Eye (tissue), 1 donor: Measurements from ENCODE around the gene ARHGEF39.
"Not testable (repeated sequence)": the region's sequence is repeated elsewhere in the genome, so short reads cannot be mapped to it uniquely, and the experiment has no call there.

Experiments
- DNase-seq: peaks from one replicate; pipeline ENCODE4 v3.0.0-alpha.2; 2015

ARHGEF39 gene

DNA sequence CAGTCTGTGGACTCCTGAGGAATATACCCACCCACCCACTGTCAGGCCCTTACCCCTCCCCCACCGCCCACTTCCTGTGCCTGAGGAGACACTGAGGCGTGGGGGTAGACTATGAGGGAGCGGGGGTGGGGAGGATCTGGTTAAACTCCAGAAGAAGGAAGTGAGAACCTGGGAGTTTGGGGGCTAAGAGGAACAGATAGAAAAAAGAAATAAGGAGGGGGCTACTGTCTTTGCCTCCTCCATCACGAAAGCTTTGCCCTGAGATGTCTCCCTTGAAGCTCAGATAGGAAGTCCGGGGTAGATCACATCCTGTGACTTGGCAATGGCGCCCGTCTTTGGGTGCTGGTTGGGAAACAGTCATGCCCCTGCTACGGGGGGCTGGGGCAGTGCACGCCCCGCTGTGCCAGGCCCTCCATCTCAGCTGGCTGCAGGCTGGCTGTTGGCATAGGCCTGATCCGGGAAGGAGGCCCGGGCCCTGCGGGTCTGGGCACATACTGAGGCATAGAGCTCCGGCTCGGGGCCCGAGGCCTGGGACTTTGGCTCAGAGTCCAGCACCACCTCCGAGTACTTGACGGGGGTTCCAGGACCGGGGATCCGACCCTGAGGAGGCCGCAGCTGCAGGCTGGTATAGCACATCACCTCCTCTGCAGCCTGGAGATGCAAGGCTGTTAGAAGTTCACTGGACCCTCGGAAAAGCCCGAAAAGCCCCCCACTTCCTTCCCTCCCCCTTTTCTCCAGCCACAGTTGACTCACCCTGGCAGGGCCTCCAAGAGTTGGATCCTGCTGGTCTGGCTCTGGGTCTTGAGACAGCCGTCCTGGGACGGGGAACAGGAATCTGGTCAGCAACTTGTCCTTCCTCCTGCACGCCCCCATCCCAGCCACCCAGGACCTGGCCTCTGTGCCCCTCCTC lies 15.3 kb downstream of the ARHGEF39 start:
- no peak for DNase-seq

DNA sequence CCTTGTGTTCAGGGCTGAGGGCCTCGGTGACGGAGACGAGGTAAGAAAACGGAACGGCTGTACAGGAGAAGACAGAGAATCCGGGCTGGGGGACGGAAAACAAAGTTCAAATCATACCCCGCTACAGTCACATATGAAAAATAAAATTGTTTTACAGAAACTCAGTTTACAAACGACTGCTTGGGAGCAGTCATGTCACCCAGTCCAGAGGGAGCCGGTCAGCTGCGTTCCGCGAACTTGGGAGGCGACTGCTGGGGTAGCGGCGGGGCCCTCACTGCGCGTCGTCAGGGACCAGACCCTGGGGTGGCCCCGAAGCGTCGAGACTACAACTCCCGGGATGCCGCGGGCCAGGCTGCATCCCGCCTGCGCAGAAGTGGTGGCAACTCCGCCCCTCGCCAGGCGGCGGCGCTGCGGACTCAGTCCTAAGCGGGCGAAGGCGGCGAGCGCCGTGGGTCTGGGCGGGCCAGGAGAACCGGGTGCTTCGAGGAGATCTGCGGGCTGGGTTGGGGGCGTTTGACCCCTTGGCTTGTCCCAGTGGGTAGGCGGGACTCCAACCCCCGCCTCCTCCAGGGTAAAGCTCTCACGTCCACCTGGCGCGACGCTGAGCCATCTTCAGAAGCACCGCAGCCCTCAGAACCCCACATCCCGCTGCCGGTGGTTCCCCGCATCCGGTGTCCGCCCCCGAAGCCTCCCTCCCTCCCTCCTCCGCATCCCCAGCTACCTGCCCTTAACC lies 18.3 kb downstream of the ARHGEF39 start:
- DNase-seq, result peak; percentile 97

DNA sequence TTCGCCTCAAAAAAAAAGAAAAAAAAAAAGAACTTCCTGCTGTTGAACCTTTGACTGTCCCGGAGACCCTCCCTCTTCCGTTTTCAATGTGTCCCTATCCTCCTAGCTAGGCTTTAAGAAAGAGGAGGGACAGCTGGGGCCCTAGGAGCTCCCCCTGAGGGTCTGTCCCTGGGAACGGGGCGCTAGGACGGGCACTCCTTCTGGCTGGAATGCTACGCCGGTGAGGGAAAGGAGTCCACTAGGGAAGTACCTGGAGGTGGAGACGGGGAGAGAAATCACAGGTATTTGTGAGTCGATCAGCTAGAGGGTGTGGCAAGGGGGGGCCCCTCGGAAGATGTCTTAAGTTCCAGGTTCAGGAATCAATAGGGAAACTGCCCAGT lies 18.9 kb downstream of the ARHGEF39 start:
- DNase-seq, result no peak

DNA sequence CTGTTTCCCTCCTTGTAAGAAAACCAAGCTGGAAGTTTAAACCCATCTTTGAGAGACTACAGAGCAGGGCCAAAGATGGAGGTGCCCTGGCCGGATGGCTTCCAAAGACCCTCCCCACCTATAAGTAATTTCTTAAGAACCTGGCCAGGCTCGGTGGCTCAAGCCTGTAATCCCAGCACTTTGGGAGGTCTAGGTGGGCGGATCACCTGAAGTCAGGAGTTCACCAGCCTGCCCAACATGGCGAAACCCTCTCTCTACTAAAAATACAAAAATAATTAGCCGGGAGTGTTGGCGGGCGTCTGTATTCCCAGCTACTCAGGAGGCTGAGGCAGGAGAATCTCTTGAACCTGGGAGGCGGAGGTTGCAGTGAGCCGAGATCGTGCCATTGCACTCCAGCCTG lies 19.3 kb downstream of the ARHGEF39 start:
- DNase-seq, result not testable (repeated sequence)

DNA sequence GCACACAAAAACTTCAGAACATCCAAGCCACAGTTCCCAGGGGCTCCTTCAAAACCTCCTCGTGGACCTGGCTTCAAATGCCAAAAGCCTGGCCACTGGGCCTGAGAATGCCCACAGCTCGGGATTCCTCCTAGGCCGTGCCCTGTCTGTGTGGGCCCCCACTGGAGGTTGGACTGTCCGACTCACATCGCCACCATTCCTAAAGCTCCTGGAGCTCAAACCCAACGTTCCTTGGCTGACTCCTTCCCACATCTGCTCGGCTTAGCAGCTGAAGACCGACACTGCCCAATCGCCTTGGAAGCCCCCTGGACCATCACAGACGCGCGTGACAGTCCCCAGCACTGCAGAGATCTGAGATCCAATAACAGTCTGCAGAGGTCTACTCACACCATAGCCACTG lies 21.9 kb downstream of the ARHGEF39 start:
- no peak for DNase-seq

DNA sequence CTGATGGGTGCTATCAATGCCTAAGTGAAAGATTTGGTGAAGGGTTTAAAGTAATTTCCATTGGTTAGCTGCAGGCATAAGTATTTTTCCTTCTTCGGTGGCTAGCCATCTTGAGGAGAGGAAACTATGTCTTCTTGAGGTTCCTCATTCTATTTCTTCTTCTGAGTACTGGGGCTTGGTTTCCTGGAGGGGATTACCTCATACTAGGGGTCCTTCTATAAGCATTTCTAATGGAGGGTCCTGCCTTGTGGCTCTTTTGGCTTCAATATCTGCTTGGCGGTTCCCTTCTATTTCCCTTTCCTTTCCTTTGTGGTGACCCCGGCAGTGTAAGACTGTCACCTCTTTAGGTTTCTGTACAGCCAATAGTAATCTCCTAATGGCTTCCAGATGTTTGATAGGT lies 23.5 kb downstream of the ARHGEF39 start:
- not testable (repeated sequence) for DNase-seq

DNA sequence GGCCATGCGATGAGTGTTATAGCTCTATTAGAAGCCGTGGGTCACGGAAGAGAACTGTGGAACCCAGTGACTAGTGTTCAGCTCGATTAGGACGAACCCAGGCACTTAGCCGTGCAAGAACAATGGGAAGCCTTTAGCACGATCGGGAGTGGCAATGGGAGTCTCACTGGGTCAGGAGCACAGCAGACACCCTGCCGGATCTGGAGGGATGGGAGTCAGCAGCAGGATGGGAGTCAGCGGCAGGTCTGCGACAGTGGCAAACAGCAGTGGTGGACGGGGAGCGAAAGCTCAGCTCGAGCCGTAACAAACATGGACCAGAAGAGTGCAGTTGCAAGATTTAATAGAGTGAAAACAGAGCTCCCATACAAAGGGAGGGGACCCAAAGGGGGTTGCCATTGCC lies 24.6 kb downstream of the ARHGEF39 start:
- DNase-seq, result not testable (repeated sequence)

DNA sequence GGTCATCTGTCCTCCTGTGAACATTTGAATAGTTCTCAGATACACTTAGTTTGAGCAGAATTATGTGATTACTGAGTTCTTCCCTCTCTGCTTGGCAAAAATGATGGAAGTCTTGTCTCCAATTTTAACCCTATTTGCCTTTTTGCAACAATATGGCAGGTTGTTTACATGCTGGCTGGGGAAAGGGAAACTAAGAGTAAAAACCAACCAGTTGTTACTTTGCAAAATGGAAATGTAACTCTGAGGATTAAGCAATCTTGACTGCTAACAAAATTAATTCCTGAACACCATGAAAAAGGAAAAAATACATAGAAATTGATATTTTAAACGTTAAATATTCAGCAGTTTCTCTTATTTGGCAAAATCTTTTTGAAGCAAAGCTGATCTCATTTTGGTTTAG lies 25.4 kb downstream of the ARHGEF39 start:
- DNase-seq, result no peak

DNA sequence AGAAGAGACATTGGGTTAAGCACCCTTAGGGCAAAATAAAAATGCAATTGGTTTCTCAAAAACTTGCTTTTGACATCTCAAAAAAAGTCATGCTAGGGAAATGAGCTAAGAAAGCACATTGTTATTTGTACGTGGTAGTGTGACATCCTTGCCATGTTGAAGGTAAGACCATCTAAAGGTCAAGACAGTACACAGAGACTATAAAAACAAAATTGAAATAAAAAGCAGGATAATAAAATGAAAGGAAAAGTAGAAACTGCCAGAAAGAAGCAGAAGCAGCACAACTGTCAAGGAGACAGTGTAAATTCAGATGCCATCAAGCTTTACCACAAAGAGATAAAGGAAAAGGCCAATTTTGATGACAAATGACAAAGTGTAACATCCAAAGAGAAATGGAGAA lies 25.8 kb downstream of the ARHGEF39 start:
- DNase-seq, result not testable (repeated sequence)

DNA sequence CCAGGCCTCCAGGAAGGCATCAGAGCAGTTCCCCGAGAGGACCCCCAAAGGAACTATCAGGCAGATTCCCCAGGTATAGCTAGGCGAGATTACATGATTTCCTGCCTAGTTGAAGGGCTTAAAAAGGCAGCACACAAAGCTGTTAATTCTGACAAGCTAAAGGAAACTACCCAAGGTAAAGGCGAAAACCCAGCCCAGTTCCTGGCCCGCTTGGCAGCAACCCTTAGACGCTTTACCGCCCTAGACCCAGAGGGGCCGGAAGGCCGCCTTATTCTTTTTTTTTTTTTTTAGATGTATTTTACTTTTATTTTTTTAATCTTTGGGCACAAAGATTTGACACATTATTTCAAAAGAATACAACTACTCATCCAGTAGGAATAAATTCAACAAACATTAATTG lies 26.2 kb downstream of the ARHGEF39 start:
- not testable (repeated sequence) for DNase-seq

DNA sequence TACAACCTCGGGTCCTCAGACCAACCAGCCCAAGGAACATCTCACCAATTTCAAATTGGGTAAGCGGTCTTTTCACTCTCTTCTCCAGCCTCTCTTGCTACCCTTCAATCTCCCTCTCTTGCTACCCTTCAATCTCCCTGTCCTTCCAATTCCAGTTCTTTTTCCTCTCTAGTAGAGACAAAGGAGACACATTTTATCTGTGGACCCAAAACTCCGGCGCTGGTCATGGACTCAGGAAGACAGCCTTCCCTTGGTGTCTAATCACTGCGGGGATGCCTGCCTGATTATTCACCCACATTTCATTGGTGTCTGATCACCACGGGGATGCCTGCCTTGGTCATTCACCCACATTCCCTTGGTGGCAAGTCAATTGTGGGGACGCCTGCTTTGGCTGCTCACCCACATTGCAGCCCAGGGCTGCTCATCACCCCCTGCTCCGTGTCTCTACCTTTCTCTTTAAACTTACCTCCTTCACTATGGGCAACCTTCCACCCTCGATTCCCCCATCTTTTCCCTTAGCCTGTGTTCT lies 27.5 kb downstream of the ARHGEF39 start:
- DNase-seq, result not testable (repeated sequence)

DNA sequence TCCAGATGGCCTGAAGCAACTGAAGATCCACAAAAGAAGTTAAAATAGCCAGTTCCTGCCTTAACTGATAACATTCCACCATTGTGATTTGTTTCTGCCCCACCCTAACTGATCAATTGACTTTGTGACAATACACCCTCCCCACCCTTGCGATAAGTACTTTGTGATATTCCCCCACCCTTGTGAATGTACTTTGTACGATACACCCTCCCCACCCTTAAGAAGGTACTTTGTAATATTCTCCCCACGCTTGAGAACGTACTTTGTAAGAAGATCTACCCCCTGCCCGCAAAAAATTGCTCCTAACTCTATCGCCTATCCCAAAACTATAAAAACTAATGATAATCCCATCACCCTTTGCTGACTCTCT lies 28.1 kb downstream of the ARHGEF39 start:
- DNase-seq, result not testable (repeated sequence)

DNA sequence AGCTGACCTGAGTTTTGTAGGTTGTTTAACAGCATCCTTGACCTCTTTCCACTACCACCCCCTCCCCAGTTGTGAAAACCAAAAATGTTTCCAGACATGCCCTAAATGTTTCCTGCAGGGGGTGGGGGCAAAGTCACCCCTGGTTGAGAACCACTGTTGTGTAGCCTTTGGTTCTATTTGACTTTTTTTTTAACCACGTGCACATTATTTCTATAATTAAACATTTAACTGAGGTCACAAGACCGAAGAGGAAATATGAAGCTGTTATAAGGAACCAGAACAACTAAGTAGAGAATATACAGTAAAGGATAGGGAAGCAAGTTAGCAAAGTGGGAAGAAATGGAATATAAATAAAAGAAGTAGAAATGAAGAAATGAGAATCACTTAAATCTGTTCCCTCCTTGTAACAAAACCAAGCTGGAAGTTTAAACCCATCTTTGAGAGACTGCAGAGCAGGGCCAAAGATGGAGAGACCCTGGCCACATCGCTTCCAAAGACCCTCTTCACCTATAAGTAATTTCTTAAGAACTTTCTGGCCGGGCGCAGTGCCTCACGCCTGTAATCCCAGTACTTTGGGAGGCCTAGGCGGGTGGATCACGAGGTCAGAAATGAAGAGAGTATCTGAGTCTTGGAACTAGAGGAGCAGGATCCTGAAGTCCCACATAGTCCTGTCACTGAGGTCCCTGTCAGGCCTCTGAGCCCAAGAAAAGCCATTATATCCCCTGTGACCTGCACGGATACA lies 28.7 kb downstream of the ARHGEF39 start:
- DNase-seq, result no peak

DNA sequence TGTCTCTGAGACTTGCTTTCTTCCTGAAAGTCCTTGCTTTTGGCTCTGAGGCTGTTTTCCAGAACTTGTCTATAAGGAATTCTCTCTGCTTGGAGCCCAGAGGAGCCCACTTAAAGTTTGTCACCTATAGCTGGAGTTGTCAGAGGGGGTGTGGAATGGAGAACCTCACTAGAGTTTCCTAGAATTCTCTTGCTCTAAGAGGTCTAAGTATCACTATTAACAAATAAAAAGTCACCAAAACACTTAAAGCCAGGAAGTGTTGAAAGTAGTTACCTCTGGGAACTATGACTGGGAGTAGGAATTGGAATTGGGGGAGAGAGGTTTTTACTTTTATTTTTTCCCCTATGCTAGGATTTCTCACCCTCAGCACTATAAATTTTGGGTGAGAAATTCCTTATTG lies 29.3 kb downstream of the ARHGEF39 start:
- no peak for DNase-seq

DNA sequence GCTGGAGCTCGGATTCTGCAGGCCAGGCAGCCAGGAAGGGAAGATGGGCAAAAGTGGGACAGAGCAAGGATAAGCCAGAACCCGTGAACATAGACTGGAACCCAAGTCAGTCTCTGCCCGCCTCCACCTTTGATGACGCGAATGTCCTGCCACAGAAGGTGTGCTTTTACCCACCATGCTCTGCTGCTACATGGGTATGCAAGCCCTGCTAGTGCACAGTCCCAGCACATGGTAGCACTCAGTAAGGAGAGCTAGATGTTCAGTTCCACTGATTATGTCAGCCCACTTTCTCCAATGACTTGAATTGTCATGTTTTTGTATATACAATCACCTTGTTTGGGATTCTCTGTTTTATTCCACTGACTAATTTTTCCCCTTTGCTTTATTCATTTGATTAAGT lies 35.4 kb downstream of the ARHGEF39 start:
- DNase-seq, result no peak

DNA sequence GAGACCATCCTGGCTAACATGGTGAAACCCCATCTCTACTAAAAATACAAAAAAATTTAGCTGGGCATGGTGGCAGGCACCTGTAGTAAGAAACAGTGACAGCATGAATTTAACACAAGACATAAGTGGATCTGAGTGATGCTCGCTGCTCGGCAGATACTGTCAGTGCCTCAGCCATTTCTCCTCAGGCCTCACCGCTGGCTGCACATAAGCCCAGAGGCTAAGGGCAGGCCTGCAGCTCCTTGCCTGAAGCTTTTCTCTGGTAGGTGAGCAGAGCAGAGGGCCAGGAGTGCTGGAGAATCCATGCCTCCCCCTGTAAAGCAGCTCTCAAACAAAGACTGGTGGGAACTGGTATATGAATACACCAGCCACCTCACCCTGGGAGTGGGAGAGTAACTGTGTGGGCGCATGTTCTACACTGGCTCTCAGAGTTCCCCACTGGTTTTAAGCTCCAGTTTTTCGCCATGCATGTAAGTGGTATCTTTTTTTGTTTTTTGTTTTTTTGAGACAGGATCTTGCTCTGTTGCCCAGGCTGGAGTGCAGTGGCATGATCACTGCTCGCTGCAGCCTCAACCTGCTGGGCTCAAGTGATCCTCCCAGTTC lies 36.5 kb downstream of the ARHGEF39 start:
- DNase-seq, result no peak

DNA sequence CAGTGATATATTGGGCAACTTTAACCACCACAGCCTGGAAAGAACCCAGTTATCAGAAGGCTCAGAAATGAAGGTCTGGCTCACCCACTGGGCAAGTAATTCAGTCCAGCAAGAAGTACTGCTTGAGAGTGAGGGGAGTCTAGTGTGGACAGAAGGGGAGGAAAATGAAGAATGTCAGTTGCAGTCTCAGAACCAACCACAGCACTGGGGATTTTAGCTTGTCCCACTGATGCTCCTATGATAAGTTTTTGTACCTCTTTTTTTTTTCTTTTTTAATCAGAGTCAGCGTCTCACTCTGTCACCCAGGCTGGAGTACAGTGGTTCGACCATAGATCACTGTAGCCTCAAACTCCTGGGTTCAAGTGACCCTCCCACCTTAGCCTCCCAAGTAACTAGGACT lies 37.4 kb downstream of the ARHGEF39 start:
- no peak for DNase-seq

DNA sequence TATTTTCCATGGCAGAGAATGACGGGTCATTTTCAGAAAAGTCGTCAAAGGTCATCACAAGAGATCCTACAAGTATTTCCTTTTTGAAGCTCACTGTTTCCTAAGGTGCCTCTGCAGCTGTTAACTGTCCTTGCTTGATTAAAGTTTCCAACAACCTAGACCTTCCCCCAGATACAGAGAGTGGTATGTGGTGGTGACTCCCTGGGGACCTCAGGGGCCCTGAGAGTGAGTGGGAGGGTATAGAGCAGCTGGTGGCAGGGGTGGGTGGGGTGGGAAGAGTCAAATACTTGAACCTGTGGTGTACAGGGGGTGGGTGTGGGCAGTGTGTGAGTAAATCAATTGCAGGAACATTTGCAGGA lies 45.2 kb downstream of the ARHGEF39 start:
- no peak for DNase-seq

DNA sequence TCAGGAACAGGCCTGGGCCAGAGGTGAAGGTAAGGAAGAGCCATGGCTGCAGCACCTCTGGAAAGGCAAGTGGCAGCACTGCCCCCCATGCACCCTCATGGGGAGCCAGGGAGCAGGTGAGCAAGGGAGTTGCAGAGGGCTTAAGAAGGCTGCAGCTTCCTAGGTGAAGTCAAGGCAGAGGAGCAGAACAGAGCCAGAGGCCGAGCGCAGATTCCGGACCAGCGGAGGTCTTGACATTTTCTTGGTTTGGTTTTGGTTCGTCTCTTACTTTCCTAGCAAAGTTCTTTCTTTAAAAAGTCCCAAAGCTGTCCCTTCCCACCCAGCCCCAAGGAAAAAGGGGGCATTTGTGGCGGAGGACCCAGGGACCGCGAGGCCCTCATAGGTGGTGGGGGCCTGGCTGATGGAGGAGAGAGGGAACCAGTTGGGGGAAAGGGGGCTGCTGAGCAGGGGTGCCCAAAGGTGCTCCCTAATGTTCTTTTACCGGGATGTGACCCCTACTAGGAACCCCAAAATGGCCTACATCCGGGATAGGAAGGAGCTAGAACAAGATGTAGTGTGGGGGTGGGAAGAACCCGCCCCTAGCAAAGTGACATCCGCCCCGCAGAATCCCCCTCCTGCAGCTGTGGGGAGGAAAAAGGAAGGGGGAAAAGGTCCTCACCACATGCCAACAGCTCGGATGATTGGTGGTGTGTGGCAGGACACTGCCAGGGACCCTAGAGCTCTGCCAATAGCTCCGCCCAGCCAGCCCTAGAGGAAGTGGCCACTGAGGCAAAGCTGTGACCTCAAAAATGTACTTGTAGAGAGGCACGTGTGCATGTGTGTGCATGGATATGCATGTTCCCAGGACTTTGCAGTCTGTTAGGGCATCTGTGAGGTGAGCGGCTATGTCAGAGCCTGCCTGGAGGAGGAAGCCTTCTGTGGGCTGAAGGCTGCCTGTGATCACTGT lies 45.9 kb downstream of the ARHGEF39 start:
- DNase-seq, result no peak

DNA sequence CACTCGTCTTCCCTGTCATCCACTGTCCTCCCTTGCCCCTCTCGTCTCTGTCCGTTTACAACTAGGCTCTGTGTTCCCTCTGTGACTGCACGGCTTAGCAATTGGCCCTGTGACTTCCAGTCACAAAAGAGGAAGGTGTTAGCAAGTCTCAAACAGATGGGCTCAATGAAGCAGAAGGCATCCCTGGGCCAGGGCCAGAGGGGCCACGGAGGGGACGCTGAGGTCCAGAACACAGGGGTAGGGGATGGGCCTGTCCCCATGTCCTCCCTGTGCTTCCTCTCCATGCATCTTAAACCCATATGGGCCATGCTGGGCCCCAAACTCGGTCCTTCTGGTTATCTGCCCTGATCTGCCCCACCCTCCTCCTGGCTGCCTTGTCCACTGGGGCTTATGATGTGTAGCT lies 46.7 kb downstream of the ARHGEF39 start, which contains the start of gene CD72:
Gene CD72 (minus strand): TSS at position 89 of the 403 bp plus-strand sequence. CDS start 110 bp downstream, outside the sequence.
- peak; percentile 67 for DNase-seq

DNA sequence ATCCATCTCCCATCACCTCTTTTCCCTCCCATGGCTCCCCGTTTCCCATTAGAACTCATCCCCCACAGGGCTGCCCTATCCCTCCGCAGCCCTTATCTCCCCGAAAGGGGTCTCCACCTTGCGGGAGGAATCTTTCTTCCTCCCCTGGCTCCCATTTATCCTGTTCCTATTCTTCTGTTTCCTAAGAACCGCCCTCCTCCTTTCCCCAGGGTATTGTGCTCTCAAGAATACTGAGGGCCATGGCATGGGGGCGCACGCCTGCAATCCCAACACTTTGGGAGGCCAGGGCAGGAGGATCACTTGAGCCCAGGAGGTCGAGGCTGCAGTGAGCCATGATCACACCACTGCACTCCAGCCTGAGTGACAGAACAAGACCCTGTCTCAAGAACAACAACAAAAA lies 47.4 kb downstream of the ARHGEF39 start:
- DNase-seq, result no peak
